Upper lobe of left lung (tissue), 4 donors: ENCODE measurements around the gene CERS6.

Experiments used
- CTCF ChIP-seq, 6 experiments: fragments of 450-650 bp in 4 of 6; fragments of 200-600 bp in 2 of 6; sonication (generic) in 2 of 6; IDR thresholded peaks; one replicate each; pipeline ENCODE4 v1.5.1; 2016 to 2019; ENCODE audit warnings: antibody characterized with exemption in 6 of 6
- EP300 ChIP-seq, 4 donors: sonication (generic); formaldehyde crosslinking; IDR thresholded peaks; one replicate each; pipeline ENCODE4 v1.5.1; 2017; ENCODE audit warnings: antibody characterized with exemption in 4 of 4, control low read depth in 2 of 4

- TF ChIP-seq EP300 (IDR thresholded peaks at IDR 0.05), result no peak
- no peak for TF ChIP-seq CTCF (IDR thresholded peaks at IDR 0.05)
Observed at GRCh38 chr2:168573128-168573903, 117.2 kb downstream of the CERS6 start.
